GM19099 (cell line): ENCODE results near the gene ARTN.

Source experiments
- POLR2A ChIP-seq: IDR thresholded peaks from 3 replicates; pipeline ENCODE4 v1.6.1; 2011; ENCODE audit warnings: low read depth; ENCODE audit not compliant: insufficient read length; ENCODE audit errors: extremely low read depth

The ARTN gene

DNA sequence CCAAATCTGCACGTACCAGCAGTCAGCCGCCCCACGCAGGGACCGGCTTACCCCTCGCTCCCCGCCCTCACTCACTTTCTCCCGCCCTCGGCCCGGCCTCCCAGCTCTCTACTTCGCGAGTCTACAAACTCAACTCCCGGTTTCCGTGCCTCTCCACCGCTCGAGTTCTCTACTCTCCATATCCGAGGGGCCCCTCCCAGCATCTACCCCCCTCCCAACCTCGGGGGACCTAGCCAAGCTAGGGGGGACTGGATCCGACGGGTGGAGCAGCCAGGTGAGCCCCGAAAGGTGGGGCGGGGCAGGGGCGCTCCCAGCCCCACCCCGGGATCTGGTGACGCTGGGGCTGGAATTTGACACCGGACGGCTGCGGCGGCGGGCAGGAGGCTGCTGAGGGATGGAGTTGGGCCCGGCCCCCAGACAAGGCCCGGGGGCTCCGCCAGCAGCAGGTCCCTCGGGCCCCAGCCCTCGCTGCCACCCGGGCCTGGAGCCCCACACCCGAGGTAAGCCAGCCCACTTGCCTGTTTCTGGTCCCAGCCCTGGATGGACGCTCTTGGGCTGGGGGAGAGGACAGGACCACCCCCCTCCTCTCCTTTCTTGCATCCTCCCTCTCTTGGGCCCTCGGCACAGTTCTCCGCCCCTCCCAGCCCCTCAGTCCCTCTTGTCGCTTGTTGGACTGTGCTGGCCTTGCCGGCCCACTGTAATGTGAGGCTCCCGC is at the start of gene ARTN:
Gene ARTN (plus strand): TSS at position 416 of the 715 bp plus-strand sequence. CDS start 1,856 bp downstream, outside the sequence.
- no peak for TF ChIP-seq POLR2A

GRCh38 chr1:43885279-43885801 is 48.3 kb upstream of the ARTN start:
- no peak for TF ChIP-seq POLR2A

DNA sequence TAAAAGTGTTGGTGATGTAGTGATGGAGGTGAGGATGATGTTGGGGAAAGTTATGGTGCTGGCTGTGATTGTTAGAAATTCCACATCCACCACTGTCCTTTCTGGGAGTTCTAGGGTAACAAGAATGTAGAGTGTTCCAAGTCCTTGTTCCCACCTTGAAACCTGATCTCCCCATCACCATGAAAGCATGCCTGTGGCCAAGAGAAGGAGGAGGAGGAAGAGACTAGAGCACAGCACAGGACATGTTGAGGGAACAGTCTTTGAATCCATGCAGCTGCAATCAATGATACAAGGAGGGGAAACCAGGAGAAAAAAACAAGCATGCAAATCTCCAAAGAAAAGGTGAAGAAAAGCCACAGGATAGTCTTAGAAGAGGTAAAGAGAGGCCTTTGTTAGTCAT is 45.9 kb upstream of the ARTN start:
- TF ChIP-seq POLR2A = no peak

DNA sequence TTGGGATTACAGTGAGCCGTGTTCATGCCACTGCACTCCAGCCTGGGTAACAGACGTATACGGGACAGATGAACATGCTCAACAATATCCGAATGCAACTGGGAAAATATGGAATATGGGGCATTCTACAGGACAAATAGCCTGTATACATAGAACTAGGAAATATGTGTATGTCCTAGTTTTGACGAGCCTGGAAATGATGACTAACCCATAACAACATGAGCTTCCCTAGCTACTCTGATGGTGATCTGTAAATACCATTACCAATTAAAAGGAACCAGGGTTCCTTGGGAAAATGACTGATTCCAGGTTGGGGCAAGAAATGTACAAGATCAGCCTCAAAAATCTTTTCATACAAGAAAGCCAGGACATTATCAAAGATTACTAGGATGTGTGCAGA is 42.8 kb upstream of the ARTN start:
- no peak for TF ChIP-seq POLR2A

DNA sequence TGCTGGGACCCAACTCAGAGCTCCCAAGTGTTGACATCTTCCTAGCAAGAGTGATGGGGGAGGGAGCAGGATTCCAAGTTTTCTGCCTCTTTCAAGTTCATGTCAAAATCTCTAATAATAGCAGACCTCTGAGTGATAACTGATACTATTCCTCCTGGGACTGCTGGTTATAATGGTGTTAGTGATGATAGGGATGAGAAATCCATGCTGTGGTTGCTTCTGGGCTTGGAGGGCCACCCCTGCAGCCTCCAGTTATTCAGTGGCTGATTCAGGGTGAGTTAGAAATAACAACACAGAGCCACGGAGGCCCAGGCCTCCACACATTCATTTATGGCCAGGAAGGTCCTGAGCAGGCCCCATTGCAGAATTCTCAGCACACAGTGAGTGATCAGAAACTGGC is 40.6 kb upstream of the ARTN start:
- TF ChIP-seq POLR2A = no peak

DNA sequence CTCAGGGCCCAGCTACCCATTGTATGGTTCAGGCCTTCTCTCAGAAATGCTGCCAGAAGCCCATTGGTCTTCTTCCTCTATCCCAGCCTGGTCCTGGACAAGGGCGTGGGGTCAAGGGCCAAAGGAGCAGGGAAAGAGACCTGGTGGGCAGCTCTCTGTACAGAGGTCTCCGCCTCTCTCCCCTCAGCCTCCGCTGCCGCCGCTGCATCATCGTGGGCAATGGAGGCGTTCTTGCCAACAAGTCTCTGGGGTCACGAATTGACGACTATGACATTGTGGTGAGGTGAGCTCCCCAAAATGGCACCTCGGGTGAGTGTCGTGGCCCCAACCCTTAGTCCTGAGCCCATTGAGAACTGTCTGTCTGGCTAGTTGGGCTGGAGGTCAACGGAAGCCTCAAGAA is 34.6 kb upstream of the ARTN start:
- TF ChIP-seq POLR2A = no peak

- TF ChIP-seq POLR2A = no peak
Measured at GRCh38 chr1:43900386-43900785, 33.2 kb upstream of the ARTN start.

DNA sequence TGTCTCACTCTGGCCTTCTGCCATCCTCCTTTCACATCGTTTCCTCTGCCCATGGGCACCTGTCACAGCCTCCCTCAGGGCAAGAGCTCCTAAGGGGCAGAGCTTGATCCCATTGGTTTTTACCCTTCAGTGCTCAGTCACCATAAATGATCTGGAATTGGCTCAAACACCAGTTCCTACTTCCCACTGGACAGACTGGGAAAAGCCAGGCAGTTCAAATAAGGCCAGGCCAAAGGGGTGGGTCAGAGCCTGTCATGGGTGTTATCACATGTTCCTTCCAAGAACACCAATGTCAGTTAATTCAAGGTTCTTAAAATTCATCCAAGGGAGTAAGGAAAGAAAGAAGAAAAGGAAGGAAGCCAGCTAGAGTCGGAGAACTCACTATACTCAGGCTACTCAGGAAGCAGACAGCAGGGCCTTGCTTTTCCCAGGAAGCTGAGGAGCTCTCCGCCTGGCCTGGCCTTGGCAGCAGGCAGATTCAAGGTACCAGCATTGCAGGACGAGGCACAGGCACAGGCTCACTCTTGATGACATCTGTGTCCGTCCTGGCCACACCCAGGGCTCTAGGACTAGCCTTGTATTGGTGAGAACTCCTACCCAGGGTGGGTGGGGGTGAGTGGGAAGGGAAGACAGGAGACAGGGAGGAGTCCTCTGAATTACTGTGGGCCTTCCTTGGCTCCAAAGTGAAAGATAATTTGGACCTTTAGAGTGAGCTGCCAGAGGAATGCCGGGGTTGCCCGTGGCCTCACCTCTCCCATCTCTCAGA is 32.2 kb upstream of the ARTN start:
- no peak for TF ChIP-seq POLR2A

- no peak for TF ChIP-seq POLR2A
Measured at GRCh38 chr1:43902058-43902831, 31.4 kb upstream of the ARTN start.

DNA sequence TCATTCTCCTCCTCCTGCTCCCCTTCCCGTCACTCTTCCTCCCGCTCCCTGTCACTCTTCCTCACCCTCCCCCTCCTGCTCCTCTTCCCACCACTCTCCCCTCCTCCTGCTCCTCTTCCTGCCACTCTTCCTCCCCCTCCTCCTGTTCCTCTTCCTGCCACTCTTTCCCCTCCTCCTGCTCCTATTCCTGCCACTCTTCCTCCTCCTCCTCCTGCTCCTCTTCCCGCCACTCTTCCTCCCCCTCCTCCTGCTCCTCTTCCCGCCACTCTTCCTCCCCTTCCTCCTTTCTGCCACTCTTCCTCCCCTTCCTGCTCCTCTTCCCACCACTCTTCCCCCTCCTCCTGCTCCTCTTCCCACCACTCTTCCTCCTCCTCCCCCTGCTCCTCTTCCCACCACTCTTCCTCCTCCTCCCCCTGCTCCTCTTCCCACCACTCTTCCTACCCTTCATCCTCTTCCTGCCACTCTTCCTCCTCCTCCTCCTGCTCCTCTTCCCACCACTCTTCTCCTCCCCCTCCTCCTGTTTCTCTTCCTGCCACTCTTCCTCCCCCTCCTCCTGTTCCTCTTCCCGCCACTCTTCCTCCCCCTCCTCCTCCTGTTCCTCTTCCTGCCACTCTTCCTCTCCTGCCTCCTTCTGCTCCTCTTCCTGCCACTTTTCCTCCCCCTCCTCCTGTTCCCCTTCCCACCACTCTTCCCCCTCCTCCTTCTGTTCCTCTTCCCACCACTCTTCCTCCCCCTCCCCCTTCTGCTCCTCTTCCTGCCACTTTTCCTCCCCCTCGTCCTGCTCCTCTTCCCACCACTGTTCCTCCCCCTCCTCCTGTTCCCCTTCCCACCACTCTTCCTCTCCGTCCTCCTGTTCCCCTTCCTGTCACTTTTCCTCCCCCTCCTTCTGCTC is 28.7 kb upstream of the ARTN start:
- TF ChIP-seq POLR2A = no peak

GRCh38 chr1:43908226-43908625 is 25.4 kb upstream of the ARTN start:
- no peak for TF ChIP-seq POLR2A

GRCh38 chr1:43908858-43909257 is 24.7 kb upstream of the ARTN start:
- TF ChIP-seq POLR2A = no peak

DNA sequence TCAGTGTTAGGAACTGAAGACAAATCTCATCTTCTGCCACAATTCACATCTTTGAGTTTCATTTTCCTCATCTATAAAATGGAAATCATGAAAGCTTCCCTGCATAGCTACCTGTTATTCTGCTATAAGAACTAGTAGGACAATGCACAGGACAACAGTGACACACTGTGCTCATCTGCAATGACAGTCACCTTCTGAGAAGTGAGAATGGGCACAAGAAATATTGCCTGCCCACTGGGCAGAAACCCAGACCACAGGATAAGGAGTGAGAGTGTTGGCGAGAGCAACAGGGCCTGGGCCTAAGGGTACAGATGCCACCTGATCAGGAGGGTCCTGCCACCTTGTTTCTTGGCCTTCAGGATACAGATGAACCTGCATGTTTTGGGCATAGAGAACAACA is 23.3 kb upstream of the ARTN start:
- no peak for TF ChIP-seq POLR2A

DNA sequence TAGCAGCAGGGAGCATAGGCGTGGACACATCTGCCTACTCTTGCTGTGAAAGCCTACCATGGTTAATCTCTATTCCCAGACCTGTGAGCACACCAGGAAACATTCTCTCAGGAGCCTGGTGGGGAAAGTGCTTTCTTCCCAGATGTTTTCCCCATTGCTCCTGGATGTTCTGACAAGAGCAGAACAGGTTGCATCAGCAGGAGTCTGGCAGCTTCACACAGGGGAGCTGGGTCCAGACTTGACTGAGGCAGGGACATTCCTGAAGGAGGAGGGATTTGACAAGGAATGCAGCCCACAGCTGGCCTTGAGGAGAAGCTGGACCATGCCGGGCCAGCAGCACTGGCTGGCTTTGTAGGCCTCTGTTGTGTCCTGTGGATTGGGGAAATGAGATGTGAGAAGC is 21.0 kb upstream of the ARTN start:
- TF ChIP-seq POLR2A = no peak
